ENCODE data around the gene GLI1.
A peak's percentile ranks its signal among the peaks of the same experiment; 100 is the strongest.

GLI1 gene

DNA sequence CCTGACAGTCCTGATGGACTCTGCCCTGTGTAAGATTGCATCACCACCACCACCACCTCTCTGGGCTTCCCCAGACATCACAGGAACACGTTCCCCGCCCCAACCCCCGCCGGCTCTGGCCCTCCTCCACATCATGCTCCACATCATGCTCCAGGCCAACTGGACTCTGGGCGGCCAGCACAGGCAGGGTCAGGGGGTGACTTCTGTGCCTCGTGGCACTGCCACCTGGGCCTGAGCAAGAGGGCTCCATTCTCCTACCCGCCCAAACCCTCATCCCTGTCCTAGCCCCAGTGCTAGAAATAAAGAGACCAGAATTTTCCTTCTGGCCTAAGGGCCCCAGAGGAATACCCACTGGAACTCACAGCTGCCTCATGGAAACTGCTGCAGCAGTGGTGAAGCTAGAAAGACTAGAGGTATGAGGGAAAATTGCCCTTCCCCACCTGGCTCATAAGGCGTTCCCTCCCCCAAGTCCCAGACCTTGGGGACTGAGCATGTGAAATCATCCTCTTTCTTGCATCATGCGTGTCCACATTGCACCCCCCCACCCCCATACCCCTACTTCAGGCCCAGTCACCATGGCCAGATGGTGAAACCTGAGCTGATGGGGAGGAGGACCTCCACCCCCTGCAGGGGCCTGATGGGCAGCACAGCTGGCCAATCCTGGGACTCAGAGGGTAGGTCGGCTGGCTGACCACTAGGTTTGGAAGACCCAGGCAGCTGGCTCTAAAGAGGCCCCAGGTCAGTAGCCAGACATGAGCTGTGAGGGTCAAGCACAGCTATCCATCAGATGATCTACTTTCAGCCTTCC lies 4.8 kb upstream of the GLI1 start, which contains the start of gene INHBE:
Gene INHBE, plus strand, starts transcription at position 742 of the 808 bp plus-strand sequence. CDS start 230 bp downstream, outside the sequence.
- H3K27ac ChIP-seq (ENCODE audit: low read depth, low read length) = peak within 1 kb of the TSS; percentile 73
- H3K9ac ChIP-seq (ENCODE audit: low read depth, low read length) = peak within 1 kb of the TSS; percentile 51
- H3K4me1 ChIP-seq (ENCODE audit: control insufficient read depth, insufficient read depth, low read length) = peaks cover 39% of the 10 kb centered on the region
- H3K9me3 ChIP-seq (ENCODE audit: control insufficient read depth, insufficient read depth, low read length) = no peaks in the 10 kb centered on the region
- no peaks in the 10 kb centered on the region for H3K36me3 ChIP-seq (ENCODE audit: control insufficient read depth, insufficient read depth, low read length)
- no peaks in the 10 kb centered on the region for H3K27me3 ChIP-seq (ENCODE audit: control insufficient read depth, insufficient read depth, low read length)
- H3K4me3 ChIP-seq (ENCODE audit: low read depth, low read length) = peak within 1 kb of the TSS; percentile 47

DNA sequence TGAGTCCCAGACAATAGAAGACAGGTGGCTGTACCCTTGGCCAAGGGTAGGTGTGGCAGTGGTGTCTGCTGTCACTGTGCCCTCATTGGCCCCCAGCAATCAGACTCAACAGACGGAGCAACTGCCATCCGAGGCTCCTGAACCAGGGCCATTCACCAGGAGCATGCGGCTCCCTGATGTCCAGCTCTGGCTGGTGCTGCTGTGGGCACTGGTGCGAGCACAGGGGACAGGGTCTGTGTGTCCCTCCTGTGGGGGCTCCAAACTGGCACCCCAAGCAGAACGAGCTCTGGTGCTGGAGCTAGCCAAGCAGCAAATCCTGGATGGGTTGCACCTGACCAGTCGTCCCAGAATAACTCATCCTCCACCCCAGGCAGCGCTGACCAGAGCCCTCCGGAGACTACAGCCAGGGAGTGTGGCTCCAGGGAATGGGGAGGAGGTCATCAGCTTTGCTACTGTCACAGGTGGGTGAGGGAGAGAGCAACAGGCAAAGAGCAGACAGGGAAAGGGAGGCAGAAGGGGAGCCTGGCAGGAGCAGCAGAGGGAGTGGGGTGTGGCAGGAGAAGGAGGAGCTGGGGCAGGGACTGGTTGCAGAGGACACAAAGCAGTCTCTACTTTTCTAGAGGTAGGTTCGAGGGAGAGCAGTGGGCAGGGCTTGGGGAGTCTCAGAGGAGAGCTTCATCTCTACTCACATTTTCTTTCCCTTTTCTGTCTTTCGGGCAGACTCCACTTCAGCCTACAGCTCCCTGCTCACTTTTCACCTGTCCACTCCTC lies 4.0 kb upstream of the GLI1 start:
- 0 out of 2 replicates have a peak overlapping the region, but pooled peaks have one; percentile 5 for H3K9ac ChIP-seq (ENCODE audit: low read depth, low read length)
- H3K27ac ChIP-seq (ENCODE audit: low read depth, low read length) = no peak overlapping the region
- H3K36me3 ChIP-seq (ENCODE audit: control insufficient read depth, insufficient read depth, low read length) = no peaks in the 10 kb centered on the region
- peak overlapping the region; percentile 47 for H3K4me3 ChIP-seq (ENCODE audit: low read depth, low read length)
- no peaks in the 10 kb centered on the region for H3K9me3 ChIP-seq (ENCODE audit: control insufficient read depth, insufficient read depth, low read length)
- no peaks in the 10 kb centered on the region for H3K27me3 ChIP-seq (ENCODE audit: control insufficient read depth, insufficient read depth, low read length)
- peaks cover 39% of the 10 kb centered on the region for H3K4me1 ChIP-seq (ENCODE audit: control insufficient read depth, insufficient read depth, low read length)

DNA sequence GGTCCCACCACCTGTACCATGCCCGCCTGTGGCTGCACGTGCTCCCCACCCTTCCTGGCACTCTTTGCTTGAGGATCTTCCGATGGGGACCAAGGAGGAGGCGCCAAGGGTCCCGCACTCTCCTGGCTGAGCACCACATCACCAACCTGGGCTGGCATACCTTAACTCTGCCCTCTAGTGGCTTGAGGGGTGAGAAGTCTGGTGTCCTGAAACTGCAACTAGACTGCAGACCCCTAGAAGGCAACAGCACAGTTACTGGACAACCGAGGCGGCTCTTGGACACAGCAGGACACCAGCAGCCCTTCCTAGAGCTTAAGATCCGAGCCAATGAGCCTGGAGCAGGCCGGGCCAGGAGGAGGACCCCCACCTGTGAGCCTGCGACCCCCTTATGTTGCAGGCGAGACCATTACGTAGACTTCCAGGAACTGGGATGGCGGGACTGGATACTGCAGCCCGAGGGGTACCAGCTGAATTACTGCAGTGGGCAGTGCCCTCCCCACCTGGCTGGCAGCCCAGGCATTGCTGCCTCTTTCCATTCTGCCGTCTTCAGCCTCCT lies 3.4 kb upstream of the GLI1 start:
- Histone ChIP-seq H3K4me1 (ENCODE audit: control insufficient read depth, insufficient read depth, low read length) (peaks cover 39% of the 10 kb centered on the region), H3K27ac (ENCODE audit: low read depth, low read length) (no peak overlapping the region), H3K9ac (ENCODE audit: low read depth, low read length) (no peak overlapping the region), H3K36me3 (ENCODE audit: control insufficient read depth, insufficient read depth, low read length) (no peaks in the 10 kb centered on the region), H3K4me3 (ENCODE audit: low read depth, low read length) (peak overlapping the region; percentile 47), H3K9me3 (ENCODE audit: control insufficient read depth, insufficient read depth, low read length) (no peaks in the 10 kb centered on the region), H3K27me3 (ENCODE audit: control insufficient read depth, insufficient read depth, low read length) (no peaks in the 10 kb centered on the region)

DNA sequence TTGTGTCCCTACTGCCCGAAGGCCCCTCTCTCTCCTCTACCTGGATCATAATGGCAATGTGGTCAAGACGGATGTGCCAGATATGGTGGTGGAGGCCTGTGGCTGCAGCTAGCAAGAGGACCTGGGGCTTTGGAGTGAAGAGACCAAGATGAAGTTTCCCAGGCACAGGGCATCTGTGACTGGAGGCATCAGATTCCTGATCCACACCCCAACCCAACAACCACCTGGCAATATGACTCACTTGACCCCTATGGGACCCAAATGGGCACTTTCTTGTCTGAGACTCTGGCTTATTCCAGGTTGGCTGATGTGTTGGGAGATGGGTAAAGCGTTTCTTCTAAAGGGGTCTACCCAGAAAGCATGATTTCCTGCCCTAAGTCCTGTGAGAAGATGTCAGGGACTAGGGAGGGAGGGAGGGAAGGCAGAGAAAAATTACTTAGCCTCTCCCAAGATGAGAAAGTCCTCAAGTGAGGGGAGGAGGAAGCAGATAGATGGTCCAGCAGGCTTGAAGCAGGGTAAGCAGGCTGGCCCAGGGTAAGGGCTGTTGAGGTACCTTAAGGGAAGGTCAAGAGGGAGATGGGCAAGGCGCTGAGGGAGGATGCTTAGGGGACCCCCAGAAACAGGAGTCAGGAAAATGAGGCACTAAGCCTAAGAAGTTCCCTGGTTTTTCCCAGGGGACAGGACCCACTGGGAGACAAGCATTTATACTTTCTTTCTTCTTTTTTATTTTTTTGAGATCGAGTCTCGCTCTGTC lies 2.7 kb upstream of the GLI1 start:
- Histone ChIP-seq H3K27me3 (ENCODE audit: control insufficient read depth, insufficient read depth, low read length) (no peaks in the 10 kb centered on the region), H3K9me3 (ENCODE audit: control insufficient read depth, insufficient read depth, low read length) (no peaks in the 10 kb centered on the region), H3K9ac (ENCODE audit: low read depth, low read length) (no peak overlapping the region), H3K4me1 (ENCODE audit: control insufficient read depth, insufficient read depth, low read length) (peaks cover 36% of the 10 kb centered on the region), H3K36me3 (ENCODE audit: control insufficient read depth, insufficient read depth, low read length) (no peaks in the 10 kb centered on the region), H3K27ac (ENCODE audit: low read depth, low read length) (no peak overlapping the region), H3K4me3 (ENCODE audit: low read depth, low read length) (no peak overlapping the region)

DNA sequence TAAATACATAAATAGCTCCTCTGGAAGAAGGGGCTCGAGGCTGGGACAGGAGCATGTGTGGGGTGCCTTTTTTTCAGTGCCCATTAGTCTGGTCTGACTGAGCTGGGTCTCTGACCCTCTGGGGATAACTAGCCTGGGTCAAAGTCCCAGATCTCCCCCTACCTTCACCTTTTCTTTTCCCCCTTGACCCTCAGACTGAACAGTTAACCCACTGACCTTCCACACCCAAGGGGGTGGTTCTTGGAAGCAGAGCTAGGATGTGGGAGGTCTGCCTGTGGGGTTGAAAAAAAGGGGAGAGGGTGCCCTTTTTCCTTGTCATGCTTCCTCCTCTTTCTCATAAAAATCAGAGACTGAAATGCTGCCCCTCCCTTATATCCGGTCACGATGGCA lies 925 bp upstream of the GLI1 start:
- H3K4me1 ChIP-seq (ENCODE audit: control insufficient read depth, insufficient read depth, low read length) = peaks cover 31% of the 10 kb centered on the region

DNA sequence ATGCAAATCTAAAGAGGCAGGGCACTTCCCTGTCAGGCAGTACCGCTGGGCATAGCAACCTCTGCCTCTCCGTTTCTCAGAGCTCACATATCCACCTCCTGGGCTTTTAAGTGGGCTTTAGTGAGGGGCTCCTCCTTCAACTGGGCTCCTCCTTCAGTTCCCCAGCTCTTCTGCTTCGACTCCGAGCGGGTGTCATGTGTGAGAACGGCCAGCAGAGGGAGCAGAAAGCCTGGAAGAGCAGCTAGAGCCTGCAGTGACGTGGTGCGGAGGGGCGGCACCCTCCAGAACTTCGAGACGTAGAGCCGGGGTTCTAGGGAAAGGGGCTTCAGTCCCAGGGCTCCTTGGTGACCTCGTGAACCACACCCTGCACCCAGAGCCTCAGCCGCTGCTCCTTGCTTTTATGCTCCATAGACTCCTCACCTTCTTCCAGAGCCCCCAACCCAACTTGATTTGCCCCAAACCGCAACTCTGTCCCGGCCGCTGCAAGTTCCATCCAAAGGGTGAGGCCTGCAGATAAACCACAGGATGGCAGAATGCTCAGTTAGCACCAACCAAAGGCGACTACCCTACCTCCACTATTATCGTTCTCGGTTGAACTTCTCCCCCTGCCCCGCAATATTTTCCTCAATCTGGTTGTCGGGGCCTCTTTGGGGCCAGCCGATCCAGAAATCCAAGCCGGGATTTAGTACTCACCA lies 383 bp upstream of the GLI1 start:
- Histone ChIP-seq H3K4me3 (ENCODE audit: low read depth, low read length) (peak overlapping the region; percentile 86), H3K4me1 (ENCODE audit: control insufficient read depth, insufficient read depth, low read length) (peaks cover 31% of the 10 kb centered on the region), H3K27me3 (ENCODE audit: control insufficient read depth, insufficient read depth, low read length) (no peaks in the 10 kb centered on the region), H3K36me3 (ENCODE audit: control insufficient read depth, insufficient read depth, low read length) (no peaks in the 10 kb centered on the region), H3K27ac (ENCODE audit: low read depth, low read length) (peak overlapping the region; percentile 74), H3K9ac (ENCODE audit: low read depth, low read length) (peak overlapping the region; percentile 45), H3K9me3 (ENCODE audit: control insufficient read depth, insufficient read depth, low read length) (no peaks in the 10 kb centered on the region)

More for the DNA sequence above, 925 bp upstream of the GLI1 start:
- Histone ChIP-seq H3K36me3 (ENCODE audit: control insufficient read depth, insufficient read depth, low read length) (no peaks in the 10 kb centered on the region), H3K9ac (ENCODE audit: low read depth, low read length) (peak overlapping the region; percentile 11; the same call in 1 of the 2 replicates), H3K9me3 (ENCODE audit: control insufficient read depth, insufficient read depth, low read length) (no peaks in the 10 kb centered on the region), H3K4me3 (ENCODE audit: low read depth, low read length) (peak overlapping the region; percentile 86), H3K27ac (ENCODE audit: low read depth, low read length) (peak overlapping the region; percentile 72), H3K27me3 (ENCODE audit: control insufficient read depth, insufficient read depth, low read length) (no peaks in the 10 kb centered on the region)

DNA sequence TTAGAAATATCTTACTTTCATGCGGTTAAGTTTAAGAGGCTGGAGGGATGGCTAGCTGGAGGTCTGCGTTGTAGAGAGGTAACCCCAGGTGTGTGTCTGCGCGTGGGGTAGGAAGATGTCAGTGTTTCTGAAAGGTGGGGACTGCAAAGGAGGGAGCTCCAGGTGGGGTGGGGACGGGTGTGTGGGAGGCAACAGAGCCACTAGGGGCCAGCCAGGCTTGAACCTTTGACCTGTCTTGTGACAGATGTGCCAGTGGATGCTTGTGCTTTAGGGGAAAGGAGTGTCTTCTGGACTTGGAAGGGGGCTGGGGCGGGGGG lies 841 bp downstream of the GLI1 start:
- H3K27me3 ChIP-seq (ENCODE audit: control insufficient read depth, insufficient read depth, low read length) = no peaks in the 10 kb centered on the region

DNA sequence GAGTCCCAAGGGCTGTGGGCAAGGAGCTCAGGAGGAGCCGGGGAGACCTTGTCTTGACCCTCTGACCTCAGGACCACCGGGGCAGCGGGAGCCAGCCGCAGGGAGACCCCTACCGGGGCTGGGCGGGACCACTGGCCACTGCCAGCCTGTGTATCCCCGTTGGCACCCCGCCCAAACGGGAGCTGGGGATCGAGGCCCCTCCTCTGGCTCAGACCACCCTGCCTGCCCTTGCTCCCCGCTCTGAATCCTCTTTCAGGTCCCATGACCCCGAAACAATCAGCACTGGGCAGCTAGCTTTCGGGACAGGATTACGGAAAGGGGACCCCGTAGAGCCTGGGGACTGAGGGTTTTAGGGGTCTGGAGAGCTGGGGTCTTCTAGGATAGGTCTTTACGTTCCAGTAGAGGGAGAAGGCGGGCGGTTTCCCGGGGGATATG lies 1.3 kb downstream of the GLI1 start:
- peaks cover 17% of the 10 kb centered on the region for H3K4me1 ChIP-seq (ENCODE audit: control insufficient read depth, insufficient read depth, low read length)
- peak overlapping the region; percentile 87 for H3K4me3 ChIP-seq (ENCODE audit: low read depth, low read length)
- no peaks in the 10 kb centered on the region for H3K27me3 ChIP-seq (ENCODE audit: control insufficient read depth, insufficient read depth, low read length)
- peak overlapping the region; percentile 94 for H3K27ac ChIP-seq (ENCODE audit: low read depth, low read length)
- H3K9me3 ChIP-seq (ENCODE audit: control insufficient read depth, insufficient read depth, low read length) = no peaks in the 10 kb centered on the region
- peak overlapping the region; percentile 82 for H3K9ac ChIP-seq (ENCODE audit: low read depth, low read length)
- H3K36me3 ChIP-seq (ENCODE audit: control insufficient read depth, insufficient read depth, low read length) = peaks cover 8% of the 10 kb centered on the region; the same call in 1 of the 2 replicates

More for the DNA sequence above, 841 bp downstream of the GLI1 start:
- Histone ChIP-seq H3K4me3 (ENCODE audit: low read depth, low read length) (peak overlapping the region; percentile 87), H3K27ac (ENCODE audit: low read depth, low read length) (peak overlapping the region; percentile 94), H3K36me3 (ENCODE audit: control insufficient read depth, insufficient read depth, low read length) (peaks cover 4% of the 10 kb centered on the region; the same call in 1 of the 2 replicates), H3K9me3 (ENCODE audit: control insufficient read depth, insufficient read depth, low read length) (no peaks in the 10 kb centered on the region), H3K9ac (ENCODE audit: low read depth, low read length) (peak overlapping the region; percentile 22; the same call in 1 of the 2 replicates), H3K4me1 (ENCODE audit: control insufficient read depth, insufficient read depth, low read length) (peaks cover 22% of the 10 kb centered on the region)

DNA sequence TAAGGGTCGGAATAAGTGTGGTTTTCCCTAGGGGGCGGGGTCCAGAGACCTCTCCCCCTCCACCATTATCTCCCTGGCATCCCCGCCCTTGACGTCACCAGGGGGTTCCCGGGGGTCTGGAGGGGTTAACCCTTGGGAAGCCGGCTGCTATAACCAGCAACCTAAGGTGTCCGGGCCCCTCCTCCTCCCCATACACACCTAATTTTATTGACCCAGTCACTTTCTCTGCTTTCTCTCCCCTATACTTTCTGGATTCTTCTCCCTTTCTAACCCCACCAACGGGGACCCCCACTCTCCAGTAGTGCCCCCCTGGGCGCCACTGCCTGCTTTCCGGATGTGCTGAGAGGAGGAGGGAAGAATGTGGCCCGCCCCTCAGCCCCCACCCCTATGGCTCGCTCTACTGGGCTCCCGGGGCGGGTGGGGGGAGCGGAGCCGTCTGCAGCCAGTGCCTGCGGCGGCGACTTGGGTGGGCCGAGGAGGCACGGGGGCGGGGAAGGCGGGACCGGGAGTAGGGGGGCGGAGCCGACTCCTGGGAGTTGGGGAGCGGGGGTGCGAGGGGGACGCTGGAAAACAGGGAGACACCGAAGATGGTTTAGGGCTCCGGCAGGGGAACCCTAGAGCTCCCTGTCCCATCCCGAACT lies 1.8 kb downstream of the GLI1 start:
- H3K9me3 ChIP-seq (ENCODE audit: control insufficient read depth, insufficient read depth, low read length) = no peaks in the 10 kb centered on the region
- H3K4me1 ChIP-seq (ENCODE audit: control insufficient read depth, insufficient read depth, low read length) = peaks cover 14% of the 10 kb centered on the region
- H3K27ac ChIP-seq (ENCODE audit: low read depth, low read length) = peak overlapping the region; percentile 94
- peak overlapping the region; percentile 87 for H3K4me3 ChIP-seq (ENCODE audit: low read depth, low read length)
- peaks cover 13% of the 10 kb centered on the region; the same call in 1 of the 2 replicates for H3K36me3 ChIP-seq (ENCODE audit: control insufficient read depth, insufficient read depth, low read length)
- H3K9ac ChIP-seq (ENCODE audit: low read depth, low read length) = peak overlapping the region; percentile 82
- no peaks in the 10 kb centered on the region for H3K27me3 ChIP-seq (ENCODE audit: control insufficient read depth, insufficient read depth, low read length)

DNA sequence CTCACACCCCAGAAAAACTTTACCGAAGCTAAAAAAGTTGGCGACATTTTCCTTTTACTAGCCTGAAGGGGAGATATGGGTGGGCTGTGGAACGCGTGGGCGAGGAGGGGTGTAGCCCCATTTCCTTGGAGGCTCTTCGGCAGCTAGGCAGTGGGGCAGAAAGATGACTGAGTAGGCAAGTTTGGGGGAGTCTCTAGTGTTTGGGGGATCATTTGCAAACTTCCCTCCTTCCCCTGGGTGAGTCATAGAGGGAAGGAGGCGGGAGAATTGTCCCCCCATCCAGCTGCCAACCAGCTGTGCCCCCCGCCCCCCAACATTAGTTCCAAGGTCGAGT lies 2.3 kb downstream of the GLI1 start:
- Histone ChIP-seq H3K27ac (ENCODE audit: low read depth, low read length) (peak overlapping the region; percentile 94), H3K4me1 (ENCODE audit: control insufficient read depth, insufficient read depth, low read length) (peaks cover 10% of the 10 kb centered on the region)

More for the DNA sequence above, 2.3 kb downstream of the GLI1 start:
- H3K36me3 ChIP-seq (ENCODE audit: control insufficient read depth, insufficient read depth, low read length) = peaks cover 13% of the 10 kb centered on the region; the same call in 1 of the 2 replicates
- peak overlapping the region; percentile 82 for H3K9ac ChIP-seq (ENCODE audit: low read depth, low read length)
- H3K4me3 ChIP-seq (ENCODE audit: low read depth, low read length) = peak overlapping the region; percentile 87
- no peaks in the 10 kb centered on the region for H3K9me3 ChIP-seq (ENCODE audit: control insufficient read depth, insufficient read depth, low read length)
- H3K27me3 ChIP-seq (ENCODE audit: control insufficient read depth, insufficient read depth, low read length) = no peaks in the 10 kb centered on the region
